NOMO-1 treated with DMSO at 0.1 percent for 48 hours (cell line): ENCODE data around the gene ALDH3B1.
A peak's percentile ranks its signal among the peaks of the same experiment; 100 is the strongest.
"Not testable (repeated sequence)": the region's sequence is repeated elsewhere in the genome, so short reads cannot be mapped to it uniquely, and the experiment has no call there.

ENCODE experiments used
- DNase-seq: peaks from one replicate; lab custom pipeline; 2025; ENCODE audit not compliant: unreplicated experiment; lab: John Stamatoyannopoulos, UW

The ALDH3B1 gene

DNA sequence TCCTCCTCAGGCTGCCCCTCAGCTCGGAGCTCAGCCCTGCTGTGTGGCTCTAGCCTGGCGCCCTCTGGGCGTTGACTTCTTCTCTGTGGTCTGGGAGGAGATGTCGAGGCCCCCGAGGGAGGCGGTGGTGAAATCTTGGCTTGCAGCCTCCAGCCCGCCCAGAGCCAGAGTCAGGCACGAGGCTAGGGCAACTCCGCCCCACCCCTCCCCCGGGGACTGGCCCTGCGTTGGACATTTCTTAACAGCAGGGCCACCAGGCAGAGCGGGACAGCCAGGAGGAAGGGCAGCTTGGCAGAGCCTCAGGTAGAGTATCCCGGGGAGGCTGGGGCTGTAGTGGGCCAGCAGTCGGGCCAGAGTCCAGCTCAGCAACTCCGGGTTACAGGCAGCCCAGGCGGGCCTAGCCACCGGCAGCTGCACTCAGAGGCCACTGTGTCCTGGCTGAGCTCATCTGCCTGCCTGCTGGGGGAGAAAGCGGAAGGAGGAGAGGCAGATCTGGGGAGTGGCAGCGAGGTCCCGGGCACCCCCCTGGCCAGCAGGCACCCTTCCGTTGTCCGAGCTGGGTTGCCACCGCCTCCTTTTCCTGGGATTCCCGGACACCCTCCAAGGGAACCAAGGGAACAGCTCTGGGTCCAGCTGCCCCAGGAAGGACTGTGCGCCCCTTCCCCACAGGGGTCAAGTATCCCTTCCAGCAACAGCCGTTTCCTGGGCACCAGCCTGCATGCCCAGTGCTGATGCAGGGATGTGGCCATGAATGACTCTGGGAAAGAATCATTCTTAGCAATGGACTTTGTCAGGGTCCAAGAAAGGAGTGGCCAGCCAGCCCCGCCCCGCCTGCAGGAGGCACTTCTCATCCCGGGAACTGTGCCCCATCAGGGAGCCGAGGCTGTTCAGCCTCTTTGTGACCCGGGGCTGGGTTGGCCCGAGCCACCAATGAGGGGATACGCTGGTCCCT lies at the start of gene ALDH3B1:
ALDH3B1 (plus strand) TSS at position 238 of the 952 bp plus-strand sequence. CDS start 4,971 bp downstream, outside the sequence.
- peak; percentile 93 for DNase-seq

GRCh38 chr11:67963217-67963616 lies 46.9 kb upstream of the ALDH3B1 start:
- DNase-seq, result not testable (repeated sequence)

DNA sequence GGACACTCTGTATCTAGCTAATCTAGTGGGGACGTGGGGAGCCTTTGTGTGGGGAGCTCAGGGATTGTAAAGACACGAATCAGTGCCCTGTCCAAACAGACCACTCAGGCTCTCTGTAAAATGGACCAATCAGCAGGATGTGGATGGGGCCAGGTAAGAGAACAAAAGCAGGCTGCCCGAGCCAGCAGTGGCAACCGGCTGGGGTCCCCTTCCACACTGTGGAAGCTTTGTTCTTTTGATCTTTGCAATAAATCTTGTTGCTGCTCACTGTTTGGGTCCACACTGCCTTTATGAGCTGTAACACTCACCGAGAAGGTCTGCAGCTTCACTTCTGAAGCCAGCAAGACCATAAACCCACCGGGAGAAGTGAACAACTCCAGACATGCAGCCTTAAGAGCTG lies 46.2 kb upstream of the ALDH3B1 start:
- DNase-seq, result not testable (repeated sequence)

GRCh38 chr11:67964746-67965145 lies 45.4 kb upstream of the ALDH3B1 start:
- DNase-seq, result not testable (repeated sequence)

DNA sequence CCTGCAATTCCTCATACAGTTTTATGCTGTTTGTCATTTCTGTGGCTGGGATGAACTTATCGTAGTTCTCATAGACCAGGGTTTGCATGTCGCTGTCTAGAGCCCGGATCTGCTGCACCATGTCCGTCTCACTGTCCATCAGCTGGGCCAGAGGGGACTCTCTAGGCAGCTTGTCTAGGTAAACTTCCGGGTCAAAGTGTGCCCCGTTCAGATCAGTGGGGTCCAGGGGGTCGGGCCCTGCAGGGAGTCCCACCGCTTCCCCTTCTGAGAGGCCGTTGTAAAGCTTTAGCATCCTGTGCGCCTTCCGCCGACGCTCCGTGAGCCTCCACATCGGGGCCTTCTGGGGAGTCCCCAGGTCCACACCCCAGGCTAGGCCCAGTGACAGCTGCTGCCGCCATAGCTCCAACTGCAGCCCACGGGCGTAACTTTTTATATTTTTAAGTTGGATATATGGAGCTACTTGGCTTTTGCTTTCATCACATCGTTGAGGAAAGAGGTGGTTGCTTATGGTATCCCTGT lies 44.2 kb upstream of the ALDH3B1 start:
- not testable (repeated sequence) for DNase-seq

DNA sequence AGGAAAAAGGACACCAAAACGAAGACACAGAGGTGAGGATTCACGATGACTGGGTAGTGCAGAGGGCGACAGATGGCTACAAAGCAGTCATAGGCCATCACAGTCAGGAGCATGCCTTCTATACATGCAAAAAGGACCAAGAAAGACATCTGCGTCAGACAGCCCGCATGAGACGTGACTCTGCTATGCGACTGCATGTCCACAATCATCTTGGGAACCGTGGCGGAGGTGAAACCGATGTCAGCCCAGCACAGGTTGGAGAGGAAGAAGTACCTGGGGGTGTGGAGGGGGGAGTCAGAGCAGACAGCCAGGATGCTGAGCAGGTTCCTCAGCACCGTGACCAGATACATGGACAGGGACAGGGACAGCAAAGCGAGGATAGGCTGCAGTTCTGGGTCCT lies 35.4 kb upstream of the ALDH3B1 start:
- not testable (repeated sequence) for DNase-seq

DNA sequence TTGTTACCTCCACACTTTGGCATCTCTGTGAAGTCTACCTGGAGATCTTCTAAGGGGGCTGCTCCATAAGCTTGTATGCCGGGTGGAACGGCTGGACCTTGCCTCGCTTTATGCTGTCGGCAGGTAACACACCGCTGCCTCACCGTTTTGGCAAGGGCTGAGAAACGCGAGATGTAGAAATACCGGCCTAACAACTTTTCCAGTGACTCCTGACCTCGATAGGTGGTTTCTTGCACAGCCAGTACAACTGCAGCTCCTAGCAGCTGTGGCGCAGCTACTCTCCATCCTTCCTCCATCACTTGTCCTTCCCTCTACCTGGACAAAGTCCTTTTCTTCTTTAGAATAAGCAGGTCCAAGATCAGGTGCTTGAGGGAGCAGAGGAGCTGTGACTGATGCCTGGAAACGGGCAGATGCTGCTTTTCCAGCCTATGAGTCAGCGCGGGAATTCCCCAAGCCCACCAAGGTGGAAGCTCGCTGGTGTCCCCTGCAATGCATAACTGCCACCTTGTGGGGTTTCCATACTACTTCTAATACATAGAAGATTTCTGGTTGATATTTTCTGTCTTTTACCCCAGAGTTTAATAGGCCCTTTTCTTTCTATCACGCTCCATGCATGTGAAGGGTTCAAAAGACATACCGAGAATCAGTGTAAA lies 31.2 kb upstream of the ALDH3B1 start:
- DNase-seq, result not testable (repeated sequence)

DNA sequence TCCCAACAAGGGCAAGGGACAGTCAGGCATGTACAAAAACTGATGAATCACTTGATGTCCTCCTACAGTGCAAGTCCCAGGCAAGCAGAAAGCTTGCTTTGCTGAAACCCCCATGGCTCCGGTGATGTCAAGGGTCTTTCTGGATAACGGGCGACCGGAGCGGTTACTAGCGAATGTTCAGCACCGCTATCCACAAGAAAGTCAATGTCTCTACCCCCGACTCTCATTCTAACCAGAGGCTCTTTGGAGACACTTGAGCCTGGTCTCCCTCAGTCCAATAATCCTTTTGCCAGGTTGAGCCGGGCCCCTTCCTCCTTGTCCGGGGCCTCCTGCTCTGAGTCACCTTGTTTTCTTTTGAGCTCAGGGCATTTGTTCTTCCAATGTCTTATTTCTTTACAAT lies 28.9 kb upstream of the ALDH3B1 start:
- not testable (repeated sequence) for DNase-seq

- not testable (repeated sequence) for DNase-seq
These were observed 27.8 kb upstream of the ALDH3B1 start for GRCh38 chr11:67982255-67982857.

- no peak for DNase-seq
These were observed 26.2 kb upstream of the ALDH3B1 start for GRCh38 chr11:67983951-67984350.

DNA sequence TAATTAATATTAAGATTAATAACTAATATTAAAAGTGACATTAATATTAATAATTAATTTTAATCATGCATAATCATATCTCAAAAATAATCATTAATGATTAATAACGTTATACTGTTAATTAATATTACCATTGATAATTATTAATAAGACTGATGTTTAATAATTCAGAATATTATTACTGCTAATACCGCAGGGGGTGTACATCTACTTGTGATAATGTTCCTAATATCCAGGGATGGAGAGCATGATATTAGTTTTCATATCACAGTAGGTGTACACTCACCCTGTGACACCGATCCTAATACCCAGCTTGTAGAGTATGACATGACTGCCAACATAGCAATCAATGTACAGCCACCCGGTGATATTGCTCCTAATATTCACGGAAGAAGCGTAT lies 24.8 kb upstream of the ALDH3B1 start:
- not testable (repeated sequence) for DNase-seq

DNA sequence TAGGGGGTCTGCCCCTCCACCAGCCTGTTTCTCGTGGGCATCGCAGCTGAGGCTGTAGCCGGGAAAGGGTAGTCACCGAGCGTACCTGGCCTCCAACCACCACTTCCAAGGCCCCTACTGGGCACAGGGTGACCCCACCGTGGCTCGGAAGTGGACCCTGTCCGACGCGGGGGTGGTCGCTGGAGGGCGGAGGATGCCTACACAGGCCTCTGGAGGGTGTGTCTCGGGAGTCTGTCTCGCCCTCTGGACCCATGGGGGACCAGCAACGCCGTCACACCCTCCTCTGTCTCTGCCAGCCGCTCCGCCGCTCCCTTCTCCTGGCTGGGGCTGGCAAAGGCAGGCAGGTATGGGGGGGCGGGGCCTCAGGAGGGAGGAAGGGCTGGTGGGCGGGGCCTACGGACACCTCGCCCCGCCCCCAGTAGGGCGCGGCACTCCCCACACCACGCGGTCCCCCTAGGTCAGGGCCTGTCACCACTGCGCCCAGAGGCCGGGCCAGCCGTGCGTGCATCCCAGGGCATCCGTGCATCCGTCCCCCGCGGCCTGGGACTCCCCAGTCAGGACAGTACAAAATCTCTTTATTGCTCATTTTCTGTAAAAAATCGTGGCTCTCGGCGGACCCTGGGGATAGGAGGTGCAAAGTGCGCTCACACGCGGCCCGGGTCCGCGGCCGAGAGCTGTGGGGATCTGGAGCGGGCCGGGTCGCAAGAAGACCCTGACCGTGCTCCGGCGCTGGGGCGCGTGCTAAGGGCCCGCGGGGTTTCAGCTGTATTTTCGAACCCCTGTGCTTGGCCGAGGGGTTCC lies 19.4 kb upstream of the ALDH3B1 start:
- DNase-seq, result not testable (repeated sequence)

GRCh38 chr11:67991347-67992121 lies 18.6 kb upstream of the ALDH3B1 start:
- DNase-seq, result not testable (repeated sequence)

DNA sequence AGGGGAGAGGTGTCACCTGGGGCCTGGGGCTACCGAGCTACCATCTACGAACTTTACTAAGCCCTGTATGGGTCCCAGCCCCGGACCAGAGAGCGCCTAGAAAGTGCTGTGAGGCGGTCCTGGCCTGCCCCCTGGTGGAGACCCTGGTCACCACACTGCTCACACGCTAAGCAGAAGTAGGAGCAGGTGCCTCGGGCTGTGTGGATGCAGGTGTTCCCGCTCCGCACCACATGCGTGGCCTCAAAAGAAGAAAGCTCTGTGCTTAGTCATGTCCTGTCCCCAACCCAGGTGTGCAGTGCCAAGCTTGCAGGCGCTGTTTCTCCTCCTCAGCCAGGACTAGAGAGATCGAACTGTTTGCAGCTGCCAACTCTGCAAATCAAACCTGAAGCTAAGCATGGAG lies 16.3 kb upstream of the ALDH3B1 start:
- DNase-seq, result not testable (repeated sequence)

DNA sequence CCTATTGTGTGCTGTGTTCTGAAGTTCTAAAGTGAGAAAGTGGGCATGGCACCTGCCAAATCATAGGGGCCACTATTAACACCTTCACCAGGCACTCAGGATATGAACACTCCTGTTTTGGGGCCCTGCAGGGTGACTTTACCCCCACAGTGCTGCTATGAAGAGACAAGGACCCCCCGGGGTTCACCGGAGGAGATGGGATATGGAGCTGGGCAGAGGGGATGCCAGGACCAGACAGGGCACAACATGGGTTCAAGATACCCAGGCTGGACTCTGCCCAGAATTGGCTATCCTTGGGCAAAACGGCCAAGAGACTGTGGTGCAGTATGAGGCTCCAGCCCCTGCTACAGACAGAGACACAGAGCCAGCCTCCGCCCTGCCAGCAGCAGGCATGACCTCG lies 15.7 kb upstream of the ALDH3B1 start:
- not testable (repeated sequence) for DNase-seq

DNA sequence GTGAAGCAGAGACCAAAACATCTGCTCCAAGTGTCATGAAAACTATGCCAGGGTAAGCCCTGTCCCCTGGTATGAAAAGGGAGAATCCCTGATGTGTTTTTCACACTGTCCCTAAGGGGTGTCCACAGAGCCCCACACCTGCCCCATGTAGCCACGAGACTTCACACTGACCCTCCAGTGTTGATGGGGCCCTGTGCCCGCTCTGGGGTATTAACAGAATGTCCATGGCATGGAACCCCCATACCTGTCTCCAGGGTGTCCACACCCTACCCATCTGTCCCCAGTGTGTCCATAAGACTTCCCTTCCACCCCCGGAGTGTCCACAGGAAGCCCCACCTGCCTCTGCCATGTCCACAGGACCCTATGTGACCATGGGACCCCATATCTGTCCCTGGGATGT lies 15.0 kb upstream of the ALDH3B1 start:
- DNase-seq, result not testable (repeated sequence)

DNA sequence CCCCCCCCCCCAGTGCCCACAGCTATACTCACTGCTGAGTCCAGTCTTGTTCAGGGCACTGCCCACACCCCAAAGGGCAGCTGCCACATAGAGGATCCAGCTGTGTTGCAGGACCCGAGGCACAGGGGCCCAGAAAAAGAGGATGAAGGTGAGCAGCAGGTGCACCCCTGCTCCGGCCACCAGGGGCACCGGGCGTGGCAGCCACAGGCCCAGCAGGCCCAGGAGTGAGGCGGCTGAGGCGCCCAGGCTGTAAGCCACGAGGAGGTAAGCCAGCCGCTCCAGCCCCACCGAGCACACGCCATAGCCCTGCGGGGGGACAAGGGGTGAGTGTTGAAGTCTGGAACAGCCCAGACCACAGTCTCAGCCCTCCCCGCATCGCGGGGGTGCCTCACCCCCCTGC lies 14.5 kb upstream of the ALDH3B1 start:
- DNase-seq, result not testable (repeated sequence)

DNA sequence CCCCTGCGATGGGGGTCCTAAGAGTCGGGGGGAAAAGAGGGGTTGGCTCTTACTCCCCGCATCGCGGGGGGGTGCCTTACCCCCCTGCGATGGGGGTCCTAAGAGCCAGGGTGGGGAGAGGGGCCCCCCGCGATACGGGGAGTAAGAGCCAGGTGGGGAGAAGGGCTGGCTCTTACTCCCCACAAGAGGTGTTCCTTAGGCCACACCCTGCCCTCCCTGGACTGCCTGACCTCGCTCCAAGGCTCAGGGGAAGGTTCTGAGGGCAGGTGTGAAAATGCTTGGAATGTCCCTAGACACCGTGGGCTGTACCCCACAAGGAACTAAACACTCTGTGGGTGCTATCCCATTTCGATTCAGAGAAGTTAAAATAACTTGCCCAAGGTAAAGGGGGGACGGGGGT lies 14.1 kb upstream of the ALDH3B1 start:
- DNase-seq, result no peak

GRCh38 chr11:67996622-67997474 lies 13.3 kb upstream of the ALDH3B1 start:
- DNase-seq, result peak; percentile 86
